SK-N-SH treated with all-trans-retinoic acid at 6 μM for 48 hours (cell line): ENCODE data around the gene RIT1.

Source experiments
- ATAC-seq: fragments of 200-7000 bp; cut with Tn5 transposase; 3 replicates; pipeline ENCODE4 v1.9.1; 2020; ENCODE audit warnings: mild to moderate bottlenecking, moderate library complexity
- ARNTL ChIP-seq: fragments of 450-650 bp; formaldehyde crosslinking; IDR thresholded peaks from 2 replicates; pipeline ENCODE4 v1.5.0; 2020; ENCODE audit warnings: low read depth, mild to moderate bottlenecking, moderate library complexity, borderline replicate concordance
- BACH2 ChIP-seq: fragments of 250-450 bp; sonication (Bioruptor Pico); IDR thresholded peaks from 2 replicates; pipeline ENCODE4 v1.9.0; 2021; ENCODE audit warnings: mild to moderate bottlenecking, borderline replicate concordance
- CREB5 ChIP-seq: fragments of 250-450 bp; sonication (Bioruptor Pico); IDR thresholded peaks from 2 replicates; pipeline ENCODE4 v1.5.1; 2020; ENCODE audit warnings: low read depth, mild to moderate bottlenecking, moderate library complexity
- CSDC2 ChIP-seq: fragments of 250-450 bp; sonication (Bioruptor Pico); IDR thresholded peaks from 2 replicates; pipeline ENCODE4 v1.5.0; 2020; ENCODE audit warnings: mild to moderate bottlenecking, moderate library complexity
- CSRNP3 ChIP-seq: fragments of 250-450 bp; sonication (Bioruptor Pico); IDR thresholded peaks from 2 replicates; pipeline ENCODE4 v1.5.1; 2021; ENCODE audit warnings: mild to moderate bottlenecking, moderate library complexity
- ISL1 ChIP-seq: fragments of 250-450 bp; sonication (Bioruptor Pico); IDR thresholded peaks from 2 replicates; pipeline ENCODE4 v2.1.2; 2022; ENCODE audit warnings: mild to moderate bottlenecking, moderate library complexity
- OSR1 ChIP-seq: fragments of 250-450 bp; sonication (Bioruptor Pico); IDR thresholded peaks from 2 replicates; pipeline ENCODE4 v1.8.0; 2022; ENCODE audit warnings: moderate library complexity, mild to moderate bottlenecking, inconsistent platforms
- PATZ1 ChIP-seq: fragments of 250-450 bp; sonication (Bioruptor Pico); IDR thresholded peaks from 2 replicates; pipeline ENCODE4 v1.8.0; 2020; ENCODE audit warnings: mild to moderate bottlenecking, moderate library complexity, borderline replicate concordance
- POU6F1 ChIP-seq: fragments of 250-450 bp; sonication (Bioruptor Pico); IDR thresholded peaks from 2 replicates; pipeline ENCODE4 v1.8.0; 2021; ENCODE audit warnings: low read depth, mild to moderate bottlenecking, moderate library complexity, borderline replicate concordance
- RARB ChIP-seq: fragments of 250-450 bp; sonication (Bioruptor Pico); IDR thresholded peaks from 2 replicates; pipeline ENCODE4 v1.8.0; 2021; ENCODE audit warnings: mild to moderate bottlenecking, moderate library complexity
- SNAI2 ChIP-seq: fragments of 250-450 bp; sonication (Bioruptor Pico); IDR thresholded peaks from 2 replicates; pipeline ENCODE4 v1.5.0; 2020; ENCODE audit warnings: mild to moderate bottlenecking, moderate library complexity
- TCF4 ChIP-seq: fragments of 250-450 bp; sonication (Bioruptor Pico); IDR thresholded peaks from 2 replicates; pipeline ENCODE4 v1.8.0; 2021; ENCODE audit warnings: mild to moderate bottlenecking, moderate library complexity, borderline replicate concordance
- ZFP3 ChIP-seq: fragments of 250-450 bp; sonication (Bioruptor Pico); IDR thresholded peaks from 2 replicates; pipeline ENCODE4 v1.5.0; 2020; ENCODE audit warnings: mild to moderate bottlenecking, moderate library complexity
- ZFP30 ChIP-seq: fragments of 450-650 bp; formaldehyde crosslinking; IDR thresholded peaks from 2 replicates; pipeline ENCODE4 v1.5.0; 2022; ENCODE audit warnings: mild to moderate bottlenecking, moderate library complexity
- ZNF565 ChIP-seq: fragments of 450-650 bp; formaldehyde crosslinking; conservative IDR thresholded peaks from 2 replicates; pipeline ENCODE4 v1.5.0; 2020; ENCODE audit warnings: low read depth, mild to moderate bottlenecking, moderate library complexity
- ZNF70 ChIP-seq: fragments of 450-650 bp; formaldehyde crosslinking; IDR thresholded peaks from 2 replicates; pipeline ENCODE4 v1.5.0; 2020; ENCODE audit warnings: mild to moderate bottlenecking, moderate library complexity
- ZNF8 ChIP-seq: fragments of 450-650 bp; formaldehyde crosslinking; IDR thresholded peaks from 2 replicates; pipeline ENCODE4 v1.5.0; 2020; ENCODE audit warnings: mild to moderate bottlenecking, moderate library complexity

Gene RIT1

DNA sequence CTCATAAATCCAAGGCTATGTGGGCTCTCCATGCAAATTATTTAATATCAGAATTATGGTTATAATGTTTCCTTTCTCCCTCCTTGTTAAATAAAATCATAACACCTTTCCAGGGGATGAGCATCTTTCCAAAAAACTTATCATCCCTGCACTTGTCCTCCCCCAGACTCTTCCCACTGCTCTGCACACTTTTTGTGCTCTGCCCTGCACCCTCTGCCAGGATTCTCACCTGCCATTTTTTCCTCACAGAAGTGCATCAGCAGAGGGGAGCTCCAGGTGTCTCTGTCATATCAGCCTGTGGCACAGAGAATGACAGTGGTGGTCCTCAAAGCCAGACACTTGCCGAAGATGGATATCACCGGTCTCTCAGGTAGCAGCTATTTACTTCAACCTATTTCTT lies 30.9 kb downstream of the RIT1 start:
- TF ChIP-seq ZNF565 (CRISPR knock-in tag) (no peak), ZFP3 (CRISPR knock-in tag) (no peak), ISL1 (no peak), ZNF8 (CRISPR knock-in tag) (no peak), OSR1 (no peak), CSRNP3 (CRISPR knock-in tag) (no peak), CSDC2 (CRISPR knock-in tag) (no peak), SNAI2 (no peak), RARB (CRISPR knock-in tag) (no peak)
- ATAC-seq: no peak

- TF ChIP-seq ARNTL (no peak), ISL1 (no peak), CSRNP3 (CRISPR knock-in tag) (no peak), CREB5 (CRISPR knock-in tag) (no peak), OSR1 (no peak), RARB (CRISPR knock-in tag) (no peak)
These were observed 33.2 kb downstream of the RIT1 start for GRCh38 chr1:155877945-155878344.

GRCh38 chr1:155873860-155874259 lies 37.3 kb downstream of the RIT1 start:
- no peak for TF ChIP-seq POU6F1
- no peak for TF ChIP-seq PATZ1 (CRISPR knock-in tag)
- no peak for TF ChIP-seq BACH2
- peak; percentile 69 for ATAC-seq

More at GRCh38 chr1:155877945-155878344, 33.2 kb downstream of the RIT1 start:
- ATAC-seq: no peak

DNA sequence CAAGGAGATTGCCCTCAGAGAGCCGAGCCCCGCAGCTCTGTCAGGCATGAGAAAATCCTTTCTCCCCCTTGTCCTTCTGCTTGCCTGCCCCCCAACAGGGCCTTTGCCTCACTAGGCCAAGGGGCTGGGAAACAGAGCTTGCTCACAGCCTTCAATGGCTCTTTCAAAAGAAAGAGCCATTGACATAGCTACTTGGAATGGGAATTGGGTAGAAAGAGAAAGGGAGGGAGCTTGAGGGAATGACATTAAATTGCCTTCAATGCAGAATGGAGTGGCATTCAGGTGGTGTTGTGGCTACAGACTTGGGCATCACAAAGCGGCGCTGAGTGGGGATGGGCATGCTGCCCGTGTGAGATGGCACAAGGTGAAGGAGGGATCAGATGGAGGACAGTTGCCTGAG lies 38.6 kb downstream of the RIT1 start:
- no peak for ATAC-seq
- TF ChIP-seq CSDC2 (CRISPR knock-in tag) (no peak), SNAI2 (no peak), PATZ1 (CRISPR knock-in tag) (no peak), POU6F1 (no peak)

- peak; percentile 57 for ATAC-seq
- no peak for TF ChIP-seq ZNF565 (CRISPR knock-in tag)
- TF ChIP-seq CREB5 (CRISPR knock-in tag): no peak
- TF ChIP-seq PATZ1 (CRISPR knock-in tag): no peak
- no peak for TF ChIP-seq TCF4 (CRISPR knock-in tag)
- TF ChIP-seq POU6F1: no peak
- TF ChIP-seq ARNTL: no peak
- no peak for TF ChIP-seq ZNF70 (CRISPR knock-in tag)
- TF ChIP-seq ZFP30: no peak
These were observed 39.8 kb downstream of the RIT1 start for GRCh38 chr1:155871390-155871789.
